Mesendoderm (in vitro differentiated cells): ENCODE results near the gene SIGLEC6. TPM values are rescaled to one million over a fixed set of nuclear protein-coding genes. Genes with fewer than 3 reads are reported as not detected.

Experiments used
- DNase-seq: peaks from one replicate; pipeline ENCODE4 v3.0.0; 2013
- H2AK5ac ChIP-seq: 2 replicates; pipeline ENCODE4 v1.6.1; 2013; ENCODE audit warnings: low read length, inconsistent platforms
- H2BK120ac ChIP-seq: 2 replicates; pipeline ENCODE4 v1.6.1; 2013; ENCODE audit warnings: low read depth, mild to moderate bottlenecking, low read length, moderate library complexity, mixed read lengths
- H2BK15ac ChIP-seq: replicated peaks from 2 replicates; pipeline ENCODE4 v1.6.1; 2013; ENCODE audit warnings: low read depth, mild to moderate bottlenecking, moderate library complexity
- H2BK5ac ChIP-seq: 2 replicates; pipeline ENCODE4 v1.6.1; 2013; ENCODE audit warnings: low read length, inconsistent platforms
- H3K18ac ChIP-seq: 2 replicates; pipeline ENCODE4 v1.6.1; 2013; ENCODE audit warnings: mild to moderate bottlenecking, low read length, mixed read lengths
- H3K23ac ChIP-seq: one replicate; pipeline ENCODE4 v1.6.1; 2013; ENCODE audit warnings: low read length
- H3K27ac ChIP-seq: 2 replicates; pipeline ENCODE4 v1.5.1; 2013; ENCODE audit warnings: low read depth, mild to moderate bottlenecking, inconsistent platforms, low read length, moderate library complexity
- H3K27me3 ChIP-seq: 2 replicates; pipeline ENCODE4 v1.6.1; 2013; ENCODE audit warnings: low read length, control low read depth, mild to moderate bottlenecking, inconsistent platforms; ENCODE audit not compliant: insufficient read depth, poor library complexity
- H3K36me3 ChIP-seq: 2 replicates; pipeline ENCODE4 v1.6.1; 2013; ENCODE audit warnings: low read length, inconsistent platforms; ENCODE audit not compliant: control insufficient read depth, insufficient read depth
- H3K4ac ChIP-seq: one replicate; pipeline ENCODE4 v1.6.1; 2013; ENCODE audit warnings: low read depth, mild to moderate bottlenecking, low read length, moderate library complexity
- H3K4me1 ChIP-seq: 2 replicates; pipeline ENCODE4 v1.6.1; 2013; ENCODE audit warnings: low read depth, low read length, inconsistent platforms; ENCODE audit not compliant: control insufficient read depth
- H3K4me2 ChIP-seq: 2 replicates; pipeline ENCODE4 v1.6.1; 2013; ENCODE audit warnings: low read length
- H3K4me3 ChIP-seq: 2 replicates; pipeline ENCODE4 v1.5.1; 2013; ENCODE audit warnings: mild to moderate bottlenecking, low read length
- H3K56ac ChIP-seq: one replicate; pipeline ENCODE4 v1.6.1; 2013; ENCODE audit warnings: low read length
- H3K79me1 ChIP-seq: 2 replicates; pipeline ENCODE4 v1.6.1; 2013; ENCODE audit warnings: low read length, inconsistent platforms
- H3K79me2 ChIP-seq: 2 replicates; pipeline ENCODE4 v1.6.1; 2013; ENCODE audit warnings: mild to moderate bottlenecking, low read length; ENCODE audit not compliant: control insufficient read depth, insufficient read depth
- H3K9ac ChIP-seq: 2 replicates; pipeline ENCODE4 v1.6.1; 2013; ENCODE audit warnings: low read length, inconsistent platforms
- H4K5ac ChIP-seq: one replicate; pipeline ENCODE4 v1.6.1; 2013; ENCODE audit warnings: low read length
- H4K8ac ChIP-seq: one replicate; pipeline ENCODE4 v1.6.1; 2013; ENCODE audit warnings: low read depth, mild to moderate bottlenecking, control low read depth, low read length, moderate library complexity
- WGBS: extraction: QIAGEN DNeasy Blood & Tissue Kit; methylation state at CpG from one replicate; pipeline ENCODE4 v1.1.7; 2013; ENCODE audit warnings: low lambda C conversion rate, missing lambda C conversion rate; ENCODE audit not compliant: insufficient coverage; ENCODE audit errors: extremely low coverage; 5-methylcytosine and 5-hydroxymethylcytosine counted together
- small RNA-seq: library from polyadenylated mRNA; stranded (forward); fragments of <200 nt; extraction: miRNeasy Mini kit (QIAGEN cat#:217004); gene quantifications from one replicate; pipeline ENCODE3, GENCODE V24; 2013; ENCODE audit not compliant: insufficient read depth

SIGLEC6 gene

DNA sequence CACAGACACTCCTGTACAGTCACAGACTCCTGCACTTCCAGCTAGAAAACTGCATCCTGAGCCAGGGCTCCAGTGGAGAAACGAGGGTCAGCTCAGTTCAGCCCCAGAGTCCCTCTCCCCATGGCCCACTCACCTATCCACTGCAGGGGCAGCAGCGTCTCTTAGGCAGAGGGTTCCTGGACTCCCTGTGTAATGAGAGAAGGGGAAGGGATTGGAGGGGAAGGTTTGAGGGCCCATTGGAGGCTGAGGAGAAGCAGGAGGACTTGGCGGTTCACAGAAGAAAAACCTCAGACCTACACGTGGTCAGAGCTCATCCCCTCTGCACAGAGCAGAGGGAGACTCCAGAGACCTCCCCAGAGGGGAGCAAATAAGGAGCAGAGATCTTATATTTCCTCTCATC lies 62.3 kb downstream of the SIGLEC6 start:
- Histone ChIP-seq H2AK5ac (no peak overlapping the region), H3K4ac (no peak overlapping the region), H3K18ac (no peak overlapping the region), H3K23ac (no peak overlapping the region), H2BK120ac (no peak overlapping the region), H3K27me3 (no peaks in the 10 kb centered on the region), H3K9ac (no peak overlapping the region), H3K36me3 (no peaks in the 10 kb centered on the region), H3K79me1 (no peaks in the 10 kb centered on the region), H2BK15ac (no peak overlapping the region), H3K27ac (no peak overlapping the region), H3K4me2 (no peak overlapping the region), H4K8ac (no peak overlapping the region), H3K79me2 (no peaks in the 10 kb centered on the region), H4K5ac (no peak overlapping the region), H3K4me3 (no peak overlapping the region), H2BK5ac (no peak overlapping the region), H3K4me1 (no peaks in the 10 kb centered on the region), H3K56ac (no peak overlapping the region)
- WGBS = no CpG with 5 or more reads among the region's 4 CpGs
- DNase-seq = no peak

GRCh38 chr19:51468545-51468920 lies 62.9 kb downstream of the SIGLEC6 start:
- Histone ChIP-seq H4K8ac (no peak overlapping the region), H3K18ac (no peak overlapping the region), H3K27ac (no peak overlapping the region), H3K79me1 (no peaks in the 10 kb centered on the region), H4K5ac (no peak overlapping the region), H3K79me2 (no peaks in the 10 kb centered on the region), H2BK120ac (no peak overlapping the region), H2BK5ac (no peak overlapping the region), H3K4me2 (no peak overlapping the region), H2AK5ac (no peak overlapping the region), H2BK15ac (no peak overlapping the region), H3K9ac (no peak overlapping the region), H3K56ac (no peak overlapping the region), H3K4me3 (no peak overlapping the region), H3K4ac (no peak overlapping the region), H3K4me1 (no peaks in the 10 kb centered on the region), H3K27me3 (no peaks in the 10 kb centered on the region), H3K23ac (no peak overlapping the region), H3K36me3 (no peaks in the 10 kb centered on the region)
- no CpG with 5 or more reads among the region's 2 CpGs for WGBS
- DNase-seq = no peak

DNA sequence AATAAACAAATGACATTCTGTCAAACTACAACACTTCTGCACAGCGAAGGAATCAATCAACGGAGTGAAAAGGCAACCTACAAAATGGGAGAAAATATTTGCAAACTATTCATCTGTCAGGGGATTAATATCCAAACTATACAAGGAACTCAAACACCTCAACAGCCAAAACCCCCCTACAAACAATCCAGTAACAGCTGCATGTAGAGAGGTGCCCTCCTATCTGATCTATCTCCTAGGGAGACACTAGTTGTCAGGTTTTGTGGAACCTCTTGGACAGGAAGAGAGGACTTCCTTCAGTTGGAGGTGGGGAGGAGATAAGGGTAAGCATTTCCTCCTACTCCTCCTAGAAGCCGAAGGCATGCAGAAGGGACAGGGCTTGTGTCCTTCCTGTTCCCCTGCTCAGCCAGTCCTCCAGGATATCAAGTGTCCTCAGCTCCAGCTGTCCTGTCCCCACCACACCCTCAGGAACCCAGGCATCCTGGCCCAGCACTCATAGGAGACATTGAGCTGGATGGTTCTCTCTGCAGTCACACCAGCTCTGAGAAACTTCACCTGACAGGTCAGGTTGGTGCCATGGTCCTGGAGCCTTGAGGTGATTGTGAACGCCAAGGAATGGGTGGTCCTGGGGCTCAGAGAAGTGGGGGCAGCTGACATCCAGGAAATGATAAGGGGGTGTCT lies 63.5 kb downstream of the SIGLEC6 start:
- H3K4me2 ChIP-seq = no peak overlapping the region
- H3K4me1 ChIP-seq = no peaks in the 10 kb centered on the region
- no peak overlapping the region for H4K5ac ChIP-seq
- no peak overlapping the region for H3K18ac ChIP-seq
- no CpG with 5 or more reads among the region's 4 CpGs for WGBS
- no peak overlapping the region for H3K27ac ChIP-seq
- no peak overlapping the region for H2BK5ac ChIP-seq
- H3K9ac ChIP-seq = no peak overlapping the region
- no peak overlapping the region for H2BK120ac ChIP-seq
- no peaks in the 10 kb centered on the region for H3K79me2 ChIP-seq
- H3K79me1 ChIP-seq = no peaks in the 10 kb centered on the region
- H3K27me3 ChIP-seq = no peaks in the 10 kb centered on the region
- no peaks in the 10 kb centered on the region for H3K36me3 ChIP-seq
- DNase-seq = no peak
- no peak overlapping the region for H3K4me3 ChIP-seq
- H3K23ac ChIP-seq = no peak overlapping the region
- H3K4ac ChIP-seq = no peak overlapping the region
- no peak overlapping the region for H2BK15ac ChIP-seq
- no peak overlapping the region for H3K56ac ChIP-seq
- H4K8ac ChIP-seq = no peak overlapping the region
- no peak overlapping the region for H2AK5ac ChIP-seq

Small RNA genes within 50 kb of the gene (small RNA-seq; reads per million reads assigned to genes)
- not detected for gene AC020914.3
